ENCODE data around the gene PCDH12.

Gene PCDH12

DNA sequence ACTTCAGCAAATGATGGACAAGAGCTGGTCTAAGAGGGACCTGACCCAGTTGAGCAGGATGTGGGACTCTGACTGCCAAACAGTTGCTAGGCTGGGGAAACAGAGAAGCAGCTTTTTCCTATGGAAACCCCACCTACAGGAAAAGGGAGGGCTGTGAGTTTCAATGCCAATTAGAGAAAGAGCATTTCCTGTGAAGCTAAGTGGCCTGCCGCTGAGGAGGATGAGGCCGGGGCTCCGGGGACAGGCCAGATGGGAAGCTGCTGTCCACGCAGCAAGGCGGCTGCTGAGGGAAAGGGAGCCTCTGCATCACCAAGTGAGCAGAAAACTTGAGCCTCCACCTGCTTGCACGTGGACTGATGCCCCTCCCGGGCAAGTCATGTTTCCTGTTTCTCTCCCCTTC is at the start of gene PCDH12:
Gene PCDH12, minus strand, starts transcription at position 90 of the 400 bp plus-strand sequence. CDS start 351 bp downstream, outside the sequence.
- H3K9me3 ChIP-seq, result no peaks in the 10 kb centered on the region
- in situ Hi-C loops (cut with MboI; ENCODE audit: low sequenced_read_pairs), result loop anchor here (5.0 kb wide), 1 partner anchor 266 kb away; no protein-coding TSS in a partner anchor
- no peak within 1 kb of the TSS for H3K4me3 ChIP-seq
- no peaks in the 10 kb centered on the region for H3K27me3 ChIP-seq (ENCODE audit: low read depth)
- no peaks in the 10 kb centered on the region for H3K36me3 ChIP-seq (replicated peaks)
- no peak for DNase-seq (ENCODE audit: low spot score in 2 of 2)
- no peaks in the 10 kb centered on the region; the same call in 1 of the 2 replicates for H3K4me1 ChIP-seq

DNA sequence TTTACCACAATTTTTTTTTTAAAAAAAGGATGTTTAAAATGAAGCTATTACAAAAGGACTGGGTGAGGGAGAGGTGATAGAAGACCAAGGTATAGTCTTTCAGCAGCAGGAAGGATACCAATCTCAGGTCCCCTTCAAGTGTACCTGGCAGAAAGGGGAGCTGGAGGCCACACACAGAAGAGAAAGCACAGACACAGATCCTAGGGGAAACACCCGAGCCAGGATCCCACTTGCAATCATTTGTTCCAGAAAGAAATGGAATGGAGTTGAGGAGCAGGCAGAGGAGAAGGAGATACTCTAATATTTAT is 49.2 kb upstream of the PCDH12 start:
- H3K27me3 ChIP-seq (ENCODE audit: low read depth), result no peaks in the 10 kb centered on the region
- H3K36me3 ChIP-seq (replicated peaks), result peaks cover 60% of the 10 kb centered on the region
- 0 out of 2 replicates have a peak, but pooled peaks cover 3% of the 10 kb centered on the region for H3K4me1 ChIP-seq
- in situ Hi-C loops (cut with MboI; ENCODE audit: low sequenced_read_pairs), result loop anchor here (5.0 kb wide), 1 partner anchor 135 kb away; no protein-coding TSS in a partner anchor
- H3K9me3 ChIP-seq, result no peaks in the 10 kb centered on the region
- no peak for DNase-seq (ENCODE audit: low spot score in 2 of 2)
- no peak overlapping the region for H3K4me3 ChIP-seq

DNA sequence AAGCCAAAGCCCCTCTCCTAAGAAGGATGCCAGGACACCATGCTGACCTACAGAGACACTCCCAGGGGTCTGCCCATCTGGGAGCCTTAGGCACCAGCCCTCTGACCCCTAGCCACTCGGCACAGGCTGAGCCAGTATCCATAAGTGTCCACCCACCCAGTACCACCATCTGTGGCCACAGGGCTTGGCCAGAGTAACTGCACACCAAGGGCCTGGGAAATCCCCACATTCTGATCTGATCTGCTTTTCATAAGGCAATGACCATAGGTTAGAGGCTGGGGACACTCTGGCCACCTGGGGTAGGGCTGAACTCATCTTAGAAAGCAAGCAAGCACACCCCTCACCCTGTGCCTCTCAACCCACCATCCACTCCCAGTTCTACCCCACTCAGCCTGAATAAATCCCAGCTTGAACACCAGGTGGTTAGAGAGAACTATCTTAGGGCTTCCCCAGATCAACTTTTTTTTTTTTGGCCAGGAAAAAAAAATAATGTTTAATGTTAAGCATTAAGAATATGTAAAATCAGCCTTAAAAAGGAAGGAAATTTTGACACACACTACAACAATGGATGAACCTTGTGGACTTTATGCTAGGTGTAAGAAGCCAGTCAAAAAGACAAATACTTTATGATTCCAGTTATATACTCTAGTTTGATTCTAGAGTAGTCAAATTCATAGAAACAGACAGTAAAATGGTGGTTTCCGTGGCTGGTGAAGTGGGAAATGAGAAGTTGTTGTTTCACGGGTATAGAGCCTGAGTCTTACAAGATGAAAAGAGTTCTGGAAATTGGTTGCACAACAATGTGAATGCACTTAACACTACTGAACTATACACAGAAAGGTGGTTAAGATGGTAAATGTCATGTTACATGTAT is 48.6 kb upstream of the PCDH12 start:
- Histone ChIP-seq H3K27me3 (ENCODE audit: low read depth) (no peaks in the 10 kb centered on the region), H3K4me1 (no peaks in the 10 kb centered on the region), H3K9me3 (no peaks in the 10 kb centered on the region), H3K36me3 (replicated peaks) (peaks cover 66% of the 10 kb centered on the region), H3K4me3 (no peak overlapping the region)
- no peak for DNase-seq (ENCODE audit: low spot score in 2 of 2)
- in situ Hi-C loops (cut with MboI; ENCODE audit: low sequenced_read_pairs), result loop anchor here (5.0 kb wide), 1 partner anchor 136 kb away; no protein-coding TSS in a partner anchor

DNA sequence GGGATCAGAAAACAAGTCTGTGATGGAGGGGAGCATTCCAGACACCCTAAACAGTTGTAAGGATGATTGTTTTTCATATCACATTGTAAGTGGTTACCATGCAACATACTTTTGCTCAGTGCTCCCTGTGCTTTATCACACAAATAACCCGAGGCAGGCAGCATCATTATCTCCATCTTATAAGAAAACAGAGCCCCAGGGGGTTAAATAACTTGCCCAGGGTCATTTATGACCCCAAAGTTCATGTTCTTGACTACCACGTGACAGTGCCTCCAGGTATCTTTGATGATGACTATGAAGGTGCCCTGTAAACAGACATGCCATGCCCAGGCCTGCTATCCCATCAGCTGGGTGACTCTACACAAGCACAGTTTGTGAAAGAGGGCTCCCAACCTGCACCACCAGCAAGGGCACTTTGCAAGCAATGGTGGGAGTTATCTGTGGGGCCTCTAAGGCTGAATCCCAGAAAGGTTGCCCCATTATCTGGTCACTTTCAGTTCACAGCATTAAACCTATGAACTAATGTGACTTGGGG is 45.3 kb upstream of the PCDH12 start:
- Histone ChIP-seq H3K9me3 (no peaks in the 10 kb centered on the region), H3K27me3 (ENCODE audit: low read depth) (no peaks in the 10 kb centered on the region), H3K36me3 (replicated peaks) (peaks cover 62% of the 10 kb centered on the region), H3K4me3 (no peak overlapping the region), H3K4me1 (no peaks in the 10 kb centered on the region)
- no peak for DNase-seq (ENCODE audit: low spot score in 2 of 2)
- in situ Hi-C loops (cut with MboI; ENCODE audit: low sequenced_read_pairs), result no loop called here

DNA sequence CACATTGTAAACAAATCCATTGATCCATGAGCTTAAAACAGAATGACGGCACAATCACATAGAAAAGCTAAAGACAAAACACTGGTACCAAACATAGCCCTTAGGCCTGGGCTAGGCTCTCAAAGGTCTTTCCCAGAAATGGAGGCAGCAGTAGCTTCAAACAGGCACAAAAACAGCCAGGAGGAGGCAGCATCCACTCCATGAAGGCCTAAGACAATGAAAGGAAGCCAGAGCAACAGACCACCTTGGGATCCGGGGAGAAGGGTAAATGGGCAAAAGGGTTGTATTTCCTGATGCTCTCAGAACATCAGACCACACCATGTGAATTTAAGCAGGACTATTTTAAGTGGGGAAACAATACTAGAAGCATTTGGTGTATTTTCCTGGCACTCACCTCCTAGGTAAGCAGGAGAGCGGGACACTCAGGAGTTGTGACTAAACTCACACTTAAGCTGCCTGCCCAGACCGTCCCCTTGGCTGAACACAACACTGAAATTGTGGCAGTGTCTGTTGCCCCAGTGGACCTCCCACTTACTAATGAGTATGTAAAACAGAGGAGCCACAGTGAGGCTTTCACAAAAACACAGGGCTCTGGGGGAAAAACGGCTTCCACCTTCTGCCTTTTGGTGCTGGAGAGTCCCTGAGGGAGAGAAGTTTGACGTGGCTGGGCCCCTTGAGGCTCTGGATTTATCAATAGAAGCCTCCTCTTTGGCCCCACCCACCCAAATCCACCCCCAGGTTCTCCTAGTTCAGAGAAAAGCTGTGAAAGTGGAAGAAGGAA is 42.9 kb upstream of the PCDH12 start:
- DNase-seq (ENCODE audit: low spot score in 2 of 2), result no peak
- peaks cover 63% of the 10 kb centered on the region for H3K36me3 ChIP-seq (replicated peaks)
- in situ Hi-C loops (cut with MboI; ENCODE audit: low sequenced_read_pairs), result no loop called here

DNA sequence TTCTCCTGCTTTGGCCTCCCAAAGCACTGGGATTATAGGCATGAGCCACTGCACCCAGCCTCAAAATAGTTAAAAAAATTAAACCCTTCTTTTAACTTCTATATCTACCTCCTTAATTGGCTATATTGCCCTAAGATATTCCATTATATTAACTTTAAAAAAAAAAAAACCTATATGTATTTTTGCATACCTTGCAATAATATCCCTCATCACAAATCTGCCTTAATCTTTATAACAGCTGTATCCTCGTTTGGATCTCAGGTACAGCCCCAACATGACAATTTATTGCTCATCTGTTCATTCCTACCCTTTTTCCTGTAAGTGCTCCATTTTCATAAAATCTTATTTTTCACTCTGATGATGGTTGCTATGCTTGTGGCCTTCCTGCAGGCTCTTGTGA is 42.2 kb upstream of the PCDH12 start:
- H3K4me3 ChIP-seq, result no peak overlapping the region
- peaks cover 63% of the 10 kb centered on the region for H3K36me3 ChIP-seq (replicated peaks)
- H3K9me3 ChIP-seq, result no peaks in the 10 kb centered on the region
- in situ Hi-C loops (cut with MboI; ENCODE audit: low sequenced_read_pairs), result no loop called here
- no peaks in the 10 kb centered on the region for H3K4me1 ChIP-seq
- H3K27me3 ChIP-seq (ENCODE audit: low read depth), result no peaks in the 10 kb centered on the region
- no peak for DNase-seq (ENCODE audit: low spot score in 2 of 2)

More for the DNA sequence above, 42.9 kb upstream of the PCDH12 start:
- Histone ChIP-seq H3K4me3 (no peak overlapping the region), H3K27me3 (ENCODE audit: low read depth) (no peaks in the 10 kb centered on the region), H3K4me1 (no peaks in the 10 kb centered on the region), H3K9me3 (no peaks in the 10 kb centered on the region)

DNA sequence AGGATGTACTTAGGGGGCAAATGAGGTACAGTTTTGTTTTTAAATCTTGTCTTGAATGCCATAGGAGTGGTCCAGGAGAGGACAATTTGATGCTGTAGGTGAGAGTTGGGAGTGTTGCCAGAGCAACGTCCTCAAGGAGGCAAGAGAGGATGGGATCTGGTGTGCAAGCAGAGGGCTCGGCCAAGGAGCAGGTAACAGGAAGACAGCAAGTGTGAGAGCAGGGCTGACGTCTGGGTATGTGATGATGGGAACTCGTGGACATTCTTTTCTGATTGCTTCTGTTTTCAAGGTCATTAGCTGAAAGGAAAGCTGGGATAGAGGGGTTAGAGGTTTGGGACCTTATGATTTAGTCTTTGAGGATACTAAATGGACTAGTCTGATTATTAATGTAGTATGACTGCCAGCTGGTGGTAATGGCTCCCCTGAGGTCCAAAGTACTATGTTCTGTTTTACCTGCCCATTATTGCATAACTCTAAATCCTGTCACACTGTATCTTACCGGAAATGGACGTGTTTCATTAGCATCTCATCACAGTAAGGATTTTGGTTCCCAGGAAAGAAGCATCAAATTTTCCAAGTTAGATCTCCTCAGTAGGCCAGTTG is 39.5 kb upstream of the PCDH12 start:
- no peak for DNase-seq (ENCODE audit: low spot score in 2 of 2)
- peaks cover 57% of the 10 kb centered on the region for H3K36me3 ChIP-seq (replicated peaks)
- in situ Hi-C loops (cut with MboI; ENCODE audit: low sequenced_read_pairs), result loop anchor here (25.0 kb wide), 2 partner anchors 540 to 690 kb away; partner anchors contain the start of gene FGF1

DNA sequence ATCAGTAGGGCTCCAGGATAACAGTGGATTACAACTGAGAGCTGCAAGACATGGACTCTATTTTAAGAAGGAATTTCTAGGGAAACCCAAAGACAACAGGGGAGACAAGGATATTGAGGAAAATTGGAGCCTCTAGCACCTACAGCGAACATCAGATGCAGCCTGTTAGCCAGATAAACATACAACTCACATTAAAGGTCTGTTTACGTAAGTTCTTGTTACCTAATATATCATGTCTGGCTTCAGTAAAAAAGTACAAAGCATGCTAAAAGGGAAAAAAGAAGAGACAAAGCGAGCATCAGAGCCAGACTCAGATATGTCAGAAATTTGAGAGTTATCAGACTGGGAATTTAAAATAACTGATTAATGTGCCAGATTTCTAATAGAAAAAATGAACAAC is 37.7 kb upstream of the PCDH12 start:
- Histone ChIP-seq H3K4me3 (no peak overlapping the region), H3K36me3 (replicated peaks) (peaks cover 41% of the 10 kb centered on the region), H3K4me1 (no peaks in the 10 kb centered on the region), H3K27me3 (ENCODE audit: low read depth) (no peaks in the 10 kb centered on the region), H3K9me3 (no peaks in the 10 kb centered on the region)
- no peak for DNase-seq (ENCODE audit: low spot score in 2 of 2)
- in situ Hi-C loops (cut with MboI; ENCODE audit: low sequenced_read_pairs), result loop anchor here (25.0 kb wide), 2 partner anchors 542 to 692 kb away; partner anchors contain the start of gene FGF1

More for the DNA sequence above, 39.5 kb upstream of the PCDH12 start:
- no peaks in the 10 kb centered on the region for H3K9me3 ChIP-seq
- H3K4me3 ChIP-seq, result no peak overlapping the region
- H3K27me3 ChIP-seq (ENCODE audit: low read depth), result no peaks in the 10 kb centered on the region
- no peaks in the 10 kb centered on the region for H3K4me1 ChIP-seq

DNA sequence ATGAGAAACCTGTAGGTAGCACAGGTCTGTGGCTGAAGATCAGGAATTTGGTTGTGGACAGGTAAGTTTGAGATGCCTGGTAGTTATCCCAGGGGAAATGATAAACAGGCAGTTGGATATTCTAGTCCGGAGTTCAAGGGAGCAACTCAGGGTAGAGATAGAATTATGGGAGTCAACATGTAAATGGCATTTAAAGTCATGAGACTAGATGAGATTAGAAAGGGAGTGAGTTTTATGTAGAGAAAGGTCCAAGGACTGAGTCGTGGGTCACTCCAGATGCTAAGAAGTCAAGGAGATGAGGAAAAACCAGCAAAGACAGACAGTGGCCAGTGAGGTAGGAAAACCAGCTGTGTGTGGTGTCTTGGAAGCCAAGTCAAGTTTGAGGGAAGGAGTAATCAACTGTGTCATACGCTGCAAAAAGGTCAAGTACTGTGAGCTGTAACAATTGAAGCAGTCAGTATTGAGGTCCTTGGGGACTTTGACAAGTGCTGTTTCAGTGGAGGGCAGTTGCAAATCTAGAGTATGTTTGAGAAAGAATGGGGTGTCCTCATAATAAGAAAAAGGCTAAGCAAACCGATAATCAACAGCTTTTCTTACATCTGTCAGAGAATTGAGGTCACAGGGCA is 36.6 kb upstream of the PCDH12 start:
- peaks cover 41% of the 10 kb centered on the region for H3K36me3 ChIP-seq (replicated peaks)
- H3K4me1 ChIP-seq, result no peaks in the 10 kb centered on the region
- no peaks in the 10 kb centered on the region for H3K9me3 ChIP-seq
- DNase-seq (ENCODE audit: low spot score in 2 of 2), result peak in 1 of 2 experiments; percentile 1
- no peak overlapping the region for H3K4me3 ChIP-seq
- no peaks in the 10 kb centered on the region for H3K27me3 ChIP-seq (ENCODE audit: low read depth)
- in situ Hi-C loops (cut with MboI; ENCODE audit: low sequenced_read_pairs), result loop anchor here (25.0 kb wide), 2 partner anchors 543 to 693 kb away; partner anchors contain the start of gene FGF1

DNA sequence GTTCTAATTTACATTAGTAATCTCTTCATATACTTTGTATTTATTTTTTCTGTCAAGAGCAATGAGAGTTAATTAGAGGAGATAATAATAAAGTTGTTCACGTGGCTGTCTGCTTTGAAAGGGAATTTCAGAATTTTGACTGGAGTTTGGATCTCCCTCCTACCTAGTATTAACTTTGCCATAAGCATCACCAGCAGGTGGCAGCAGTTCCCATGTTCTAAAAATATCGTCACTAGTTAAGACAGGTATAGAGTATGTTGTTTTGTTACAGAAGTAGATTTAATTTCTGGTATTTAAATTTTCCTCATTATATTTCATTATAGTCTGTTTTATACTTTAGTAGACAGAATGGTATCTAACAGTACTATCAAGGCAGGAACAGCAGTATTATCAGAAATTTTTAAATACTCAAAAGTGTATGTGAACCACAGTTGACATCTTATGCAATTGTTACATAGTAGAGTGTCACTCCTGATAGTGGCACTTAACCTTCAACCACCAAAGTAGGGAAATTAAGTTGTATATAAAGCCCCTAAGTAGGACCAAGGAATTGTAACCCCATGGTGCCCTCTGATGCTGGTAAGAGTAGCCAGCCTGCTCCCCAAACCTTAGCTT is 34.5 kb upstream of the PCDH12 start:
- no peaks in the 10 kb centered on the region for H3K4me1 ChIP-seq
- no peak overlapping the region for H3K4me3 ChIP-seq
- no peaks in the 10 kb centered on the region for H3K9me3 ChIP-seq
- peak; percentile 36 to 83 for DNase-seq (ENCODE audit: low spot score in 2 of 2)
- in situ Hi-C loops (cut with MboI; ENCODE audit: low sequenced_read_pairs), result loop anchor here (25.0 kb wide), 2 partner anchors 545 to 695 kb away; partner anchors contain the start of gene FGF1
- no peaks in the 10 kb centered on the region for H3K27me3 ChIP-seq (ENCODE audit: low read depth)
- H3K36me3 ChIP-seq (replicated peaks), result peaks cover 50% of the 10 kb centered on the region

DNA sequence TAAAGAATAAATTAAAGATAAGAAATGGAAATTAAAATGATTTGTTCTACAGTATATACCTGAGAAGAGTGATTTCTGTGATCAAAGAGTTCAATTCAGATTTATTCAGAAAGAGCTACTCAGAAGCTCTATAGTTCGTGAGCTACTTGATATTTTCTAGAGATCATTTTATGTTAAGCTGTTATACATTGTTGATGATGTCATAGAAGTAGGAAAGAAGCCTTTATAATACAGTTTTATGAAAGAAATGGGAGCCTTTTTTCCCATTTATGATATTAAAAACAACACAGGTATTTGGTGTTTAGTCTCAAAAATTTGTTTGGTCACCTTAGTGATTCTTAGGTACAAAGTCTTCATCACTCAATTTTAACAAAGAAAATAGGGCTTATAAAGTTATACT is 31.7 kb upstream of the PCDH12 start:
- Histone ChIP-seq H3K36me3 (replicated peaks) (peaks cover 58% of the 10 kb centered on the region), H3K9me3 (no peaks in the 10 kb centered on the region)
- in situ Hi-C loops (cut with MboI; ENCODE audit: low sequenced_read_pairs), result loop anchor here (25.0 kb wide), 2 partner anchors 548 to 698 kb away; partner anchors contain the start of gene FGF1

DNA sequence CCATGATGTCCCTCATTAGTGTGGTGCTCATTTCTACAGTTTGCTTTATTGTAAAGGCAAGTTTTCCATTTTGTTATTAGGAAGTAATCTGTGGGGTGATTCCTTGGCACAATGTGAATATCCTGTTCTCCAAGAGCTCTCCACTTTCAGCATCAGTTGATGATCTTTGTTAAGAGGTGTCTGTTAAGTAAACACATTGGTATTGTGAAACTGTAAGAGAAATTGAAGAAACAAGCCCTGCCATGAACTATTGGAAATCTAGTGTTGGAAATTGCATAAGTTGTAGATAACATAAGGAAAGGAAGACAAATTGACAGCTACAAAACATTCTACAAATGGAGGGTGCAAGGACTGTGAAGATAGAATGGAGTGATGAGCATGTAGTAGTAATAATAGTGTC is 28.1 kb upstream of the PCDH12 start:
- Histone ChIP-seq H3K4me3 (no peak overlapping the region), H3K9me3 (no peaks in the 10 kb centered on the region), H3K27me3 (ENCODE audit: low read depth) (no peaks in the 10 kb centered on the region), H3K4me1 (no peaks in the 10 kb centered on the region), H3K36me3 (replicated peaks) (peaks cover 67% of the 10 kb centered on the region)
- DNase-seq (ENCODE audit: low spot score in 2 of 2), result no peak
- in situ Hi-C loops (cut with MboI; ENCODE audit: low sequenced_read_pairs), result loop anchor here (25.0 kb wide), 2 partner anchors 551 to 701 kb away; partner anchors contain the start of gene FGF1

More for the DNA sequence above, 31.7 kb upstream of the PCDH12 start:
- H3K4me3 ChIP-seq, result no peak overlapping the region
- H3K4me1 ChIP-seq, result no peaks in the 10 kb centered on the region
- DNase-seq (ENCODE audit: low spot score in 2 of 2), result no peak
- H3K27me3 ChIP-seq (ENCODE audit: low read depth), result no peaks in the 10 kb centered on the region

Data from HAP-1 (cell line).